ENCODE results near the gene CCDC85C. TPM values are rescaled to one million over a fixed set of nuclear protein-coding genes. Genes with fewer than 3 reads are reported as not detected.

The CCDC85C gene
- polyA plus RNA-seq, 1 experiment: 11.8 TPM

GRCh38 chr14:99564256-99564925, 39.6 kb downstream of the CCDC85C start:
- Histone ChIP-seq H3K4me3 (ENCODE audit: low read depth, low read length) (no peak overlapping the region), H3K27me3 (ENCODE audit: control insufficient read depth, insufficient read depth, low read length) (no peaks in the 10 kb centered on the region), H3K36me3 (ENCODE audit: control insufficient read depth, insufficient read depth, low read length) (no peaks in the 10 kb centered on the region)
- ChIA-PET CTCF (interaction anchor here (0.8 kb wide), 1 partner anchor 10 kb away, joined by 3 read pairs; no protein-coding TSS in a partner anchor), POLR2A (no interaction called here)
- TF ChIP-seq CTCF (IDR thresholded peaks at IDR 0.05; ENCODE audit: insufficient read depth, low read depth, low read length): no peak
- no peak for DNase-seq (ENCODE audit: low read depth)

GRCh38 chr14:99563749-99564129, 40.3 kb downstream of the CCDC85C start:
- Histone ChIP-seq H3K36me3 (ENCODE audit: control insufficient read depth, insufficient read depth, low read length) (no peaks in the 10 kb centered on the region), H3K27me3 (ENCODE audit: control insufficient read depth, insufficient read depth, low read length) (no peaks in the 10 kb centered on the region), H3K4me3 (ENCODE audit: low read depth, low read length) (no peak overlapping the region)
- TF ChIP-seq CTCF (IDR thresholded peaks at IDR 0.05; ENCODE audit: insufficient read depth, low read depth, low read length): no peak
- DNase-seq (ENCODE audit: low read depth): no peak
- CTCF ChIA-PET: no interaction called here
- POLR2A ChIA-PET: no interaction called here

- ChIA-PET POLR2A (no interaction called here), CTCF (interaction anchor here (0.6 to 0.7 kb wide), 2 partner anchors 11 to 15 kb away, joined by 3 read pairs; no protein-coding TSS in a partner anchor)
- DNase-seq (ENCODE audit: low read depth): no peak
Measured at GRCh38 chr14:99562856-99563748, 40.9 kb downstream of the CCDC85C start.

GRCh38 chr14:99561864-99562263, 42.1 kb downstream of the CCDC85C start:
- no peak overlapping the region for H3K4me3 ChIP-seq (ENCODE audit: low read depth, low read length)
- ChIA-PET POLR2A (no interaction called here), CTCF (interaction anchor here (1.2 kb wide), 1 partner anchor 14 kb away, joined by 3 read pairs; no protein-coding TSS in a partner anchor)
- H3K27me3 ChIP-seq (ENCODE audit: control insufficient read depth, insufficient read depth, low read length): no peaks in the 10 kb centered on the region
- no peaks in the 10 kb centered on the region for H3K36me3 ChIP-seq (ENCODE audit: control insufficient read depth, insufficient read depth, low read length)
- DNase-seq (ENCODE audit: low read depth): no peak
- TF ChIP-seq CTCF (IDR thresholded peaks at IDR 0.05; ENCODE audit: insufficient read depth, low read depth, low read length): no peak

More at GRCh38 chr14:99562856-99563748, 40.9 kb downstream of the CCDC85C start:
- TF ChIP-seq CTCF (IDR thresholded peaks at IDR 0.05; ENCODE audit: insufficient read depth, low read depth, low read length): 0 out of 2 replicates have a peak, but pooled peaks have one; percentile 20
- no peaks in the 10 kb centered on the region for H3K27me3 ChIP-seq (ENCODE audit: control insufficient read depth, insufficient read depth, low read length)
- H3K36me3 ChIP-seq (ENCODE audit: control insufficient read depth, insufficient read depth, low read length): no peaks in the 10 kb centered on the region
- H3K4me3 ChIP-seq (ENCODE audit: low read depth, low read length): no peak overlapping the region

All from BJ (cell line).